GM12878 (cell line): ENCODE results near the gene HM13. TPM values are rescaled to one million over a fixed set of nuclear protein-coding genes. Genes with fewer than 3 reads are reported as not detected.

ENCODE experiments used
- ATAC-seq: fragments of 200-7000 bp; cut with Tn5 transposase; 3 replicates; pipeline ENCODE4 v1.9.1; 2020; ENCODE audit warnings: mild to moderate bottlenecking, moderate library complexity
- BruUV-seq: library from RNA; stranded (reverse); fragments of 400-500 nt; replicated peaks from 2 replicates; lab custom pipeline; 2021; lab: Mats Ljungman, UMichigan
- CTCF ChIA-PET: fragments of 300-600 bp; sonication (Branson Sonifier 250); formaldehyde crosslinking; extraction: SDS; loops from one replicate; lab custom pipeline; 2021; ENCODE audit warnings: inconsistent platforms; lab: Yijun Ruan, JAX
- POLR2A ChIA-PET: fragments of 350-600 bp; formaldehyde crosslinking; extraction: SDS; loops from one replicate; lab custom pipeline; 2021; ENCODE audit warnings: inconsistent platforms; lab: Charles Lee
- RAD21 ChIA-PET: fragments of 300-600 bp; sonication (Branson Sonifier 250); formaldehyde crosslinking; loops from one replicate; lab custom pipeline; 2023; ENCODE audit warnings: antibody characterized with exemption; ENCODE audit not compliant: unreplicated experiment; lab: Charles Lee
- SMC1A ChIA-PET: fragments of 300-600 bp; sonication (Branson Sonifier 250); formaldehyde crosslinking; loops from one replicate; lab custom pipeline; 2023; ENCODE audit not compliant: unreplicated experiment, uncharacterized antibody; lab: Charles Lee
- DNase-seq: peaks from one replicate; pipeline ENCODE4 v3.0.0-alpha.2; 2011; ENCODE audit warnings: low read depth, low spot score
- FAIRE-seq: peaks from 3 replicates; lab custom pipeline; 2011; peaks lifted over from hg19 to GRCh38; lab: Jason Lieb, UNC
- H2AFZ ChIP-seq: 2 replicates; pipeline ENCODE4 v1.6.0; 2011; ENCODE audit warnings: low read depth, low read length, control low read depth; ENCODE audit not compliant: control insufficient read depth
- H3K27ac ChIP-seq: 2 replicates; pipeline ENCODE4 v1.5.1; 2011; ENCODE audit warnings: control low read depth; ENCODE audit not compliant: control insufficient read depth, insufficient read depth
- H3K27me3 ChIP-seq, 2 experiments: replicated peaks in 1 of 2; 2 replicates each; pipeline versions ENCODE4 v1.6.0 to v1.6.1; 2011; ENCODE audit warnings: low read length in 1 of 2; ENCODE audit not compliant: control insufficient read depth in 2 of 2, insufficient read depth in 2 of 2
- H3K36me3 ChIP-seq, 2 experiments: 2 replicates each; pipeline ENCODE4 v1.5.1; 2011; ENCODE audit warnings: low read length in 1 of 2; ENCODE audit not compliant: control insufficient read depth in 2 of 2, insufficient read depth in 2 of 2
- H3K4me1 ChIP-seq: 2 replicates; pipeline ENCODE4 v1.6.1; 2011; ENCODE audit warnings: mild to moderate bottlenecking, low read length, moderate library complexity, mixed read lengths; ENCODE audit not compliant: control insufficient read depth, insufficient read depth
- H3K4me2 ChIP-seq: 2 replicates; pipeline ENCODE4 v1.6.0; 2011; ENCODE audit warnings: control low read depth; ENCODE audit not compliant: control insufficient read depth, insufficient read depth
- H3K4me3 ChIP-seq: fragments of 200-600 bp; sonication (generic); 2 replicates; pipeline ENCODE4 v1.5.1; 2016
- H3K79me2 ChIP-seq: 2 replicates; pipeline ENCODE4 v1.6.0; 2011; ENCODE audit warnings: low read length; ENCODE audit not compliant: control insufficient read depth, insufficient read depth
- H3K9ac ChIP-seq: 2 replicates; pipeline ENCODE4 v1.8.0; 2011; ENCODE audit warnings: low read length, control low read depth, mixed read lengths; ENCODE audit not compliant: control insufficient read depth, insufficient read depth
- H3K9me3 ChIP-seq: replicated peaks from 3 replicates; pipeline ENCODE4 v1.5.1; 2011; ENCODE audit warnings: mild to moderate bottlenecking, low read length; ENCODE audit not compliant: control insufficient read depth, insufficient read depth
- H4K20me1 ChIP-seq: 2 replicates; pipeline ENCODE4 v1.6.0; 2011; ENCODE audit not compliant: control insufficient read depth, insufficient read depth
- BACH1 ChIP-seq: fragments of 450-650 bp; IDR thresholded peaks from 2 replicates; pipeline ENCODE4 v1.6.1; 2017; ENCODE audit warnings: mild to moderate bottlenecking, borderline replicate concordance
- CEBPB ChIP-seq, 2 experiments: fragments of 150-350 bp in 1 of 2; IDR thresholded peaks; 2 replicates each; pipeline ENCODE4 v1.6.1; 2012 to 2014; ENCODE audit warnings: low read depth in 2 of 2, low read length in 2 of 2, borderline replicate concordance in 1 of 2, inconsistent platforms in 1 of 2
- ETV6 ChIP-seq, 2 experiments: fragments of 450-650 bp in 1 of 2; IDR thresholded peaks in 1 of 2; conservative IDR thresholded peaks in 1 of 2; 2 replicates each; pipeline ENCODE4 v1.6.1; 2014; ENCODE audit warnings: antibody characterized with exemption in 1 of 2, borderline replicate concordance in 1 of 2, low read depth in 1 of 2, mild to moderate bottlenecking in 1 of 2, moderate library complexity in 1 of 2
- FOXK2 ChIP-seq: fragments of 450-650 bp; IDR thresholded peaks from 2 replicates; pipeline ENCODE4 v1.6.1; 2017; ENCODE audit warnings: mild to moderate bottlenecking, moderate library complexity
- KDM1A ChIP-seq: fragments of 200-600 bp; sonication (generic); IDR thresholded peaks from 2 replicates; pipeline ENCODE4 v1.6.1; 2016; ENCODE audit warnings: borderline replicate concordance
- MTA2 ChIP-seq: fragments of 450-650 bp; IDR thresholded peaks from 2 replicates; pipeline ENCODE4 v1.6.1; 2016; ENCODE audit warnings: low read depth, mild to moderate bottlenecking, moderate library complexity
- NR2C2 ChIP-seq: IDR thresholded peaks from 2 replicates; pipeline ENCODE4 v1.6.1; 2011; ENCODE audit warnings: borderline replicate concordance, low read depth; ENCODE audit not compliant: control insufficient read depth, insufficient read length
- PAX5 ChIP-seq: IDR thresholded peaks from 2 replicates; pipeline ENCODE4 v1.6.1; 2011; ENCODE audit warnings: low read depth, low read length, borderline replicate concordance
- PAX8 ChIP-seq: fragments of 450-650 bp; IDR thresholded peaks from 2 replicates; pipeline ENCODE4 v1.6.1; 2017; ENCODE audit warnings: mild to moderate bottlenecking, moderate library complexity
- SRF ChIP-seq, 2 experiments: IDR thresholded peaks; 2 replicates each; pipeline ENCODE4 v1.6.1; 2011; ENCODE audit warnings: low read depth in 2 of 2, low read length in 2 of 2, mild to moderate bottlenecking in 1 of 2, moderate library complexity in 1 of 2
- TCF7 ChIP-seq: IDR thresholded peaks from 2 replicates; pipeline ENCODE4 v1.6.1; 2014; ENCODE audit warnings: antibody characterized with exemption, borderline replicate concordance
- ZBED1 ChIP-seq: IDR thresholded peaks from 2 replicates; pipeline ENCODE4 v1.6.1; 2016; ENCODE audit warnings: borderline replicate concordance
- ZBTB40 ChIP-seq: fragments of 450-650 bp; IDR thresholded peaks from 2 replicates; pipeline ENCODE4 v1.6.1; 2016; ENCODE audit warnings: mild to moderate bottlenecking, moderate library complexity, borderline replicate concordance
- ZSCAN29 ChIP-seq: fragments of 450-650 bp; IDR thresholded peaks from 2 replicates; pipeline ENCODE4 v1.6.1; 2017; ENCODE audit warnings: mild to moderate bottlenecking, moderate library complexity
- WGBS: methylation state at CpG from one replicate; pipeline ENCODE4 v1.1.6; 2016; ENCODE audit warnings: low lambda C conversion rate; ENCODE audit not compliant: insufficient replicate concordance, insufficient coverage; ENCODE audit errors: missing lambda C conversion rate; 5-methylcytosine and 5-hydroxymethylcytosine counted together
- in situ Hi-C: fragments of 300-500 bp; cut with MboI; formaldehyde crosslinking; loops from 9 replicates; pipeline ENCODE4 v1.14.3; 2018; ENCODE audit warnings: mixed read lengths
- intact Hi-C: fragments of 100-400 bp; cut with micrococcal nuclease; formaldehyde crosslinking; loops from one replicate; pipeline ENCODE4 v1.14.2; 2022; ENCODE audit not compliant: unreplicated experiment
- polyA plus RNA-seq, 11 experiments: library from polyadenylated mRNA; depleted of rRNA in 4 of 11; unstranded in 6 of 11; stranded (reverse) in 5 of 11; fragments of >200 nt; fragmentation: Nextera tagmentation in 4 of 11; fragmentation: Illumina TruSeq in 1 of 11; extraction: Ambion mirVana in 4 of 11; extraction: Trizol in 1 of 11; gene quantifications; 1 replicate in 1 of 11; 2 replicates in 10 of 11; pipeline versions ENCODE4 v1.2.1 to v1.2.3, GENCODE V29; 2011 to 2016; ENCODE audit warnings: inconsistent platforms in 2 of 11, missing spikeins in 2 of 11, low read depth in 1 of 11
- total RNA-seq, 4 experiments: library from RNA; depleted of rRNA in 3 of 4; stranded (reverse); fragments of >200 nt in 3 of 4; fragmentation: Illumina TruSeq in 1 of 4; extraction: Trizol in 1 of 4; gene quantifications; 2 replicates each; pipeline versions ENCODE4 v1.2.1 to v1.2.3, GENCODE V29; 2013 to 2021
- TF ChIP-seq, protein P1 (sequence below): fragments of 150-350 bp; IDR thresholded peaks from 2 replicates; pipeline ENCODE4 v1.6.1; 2016; ENCODE audit warnings: low read depth, low read length

HM13 gene
- total and polyA plus RNA-seq, 10 of the 15 experiments (the other 5 are each of a cell fraction or from before 2014, with no cell fraction given): 4.8 to 185 (median 81.7) TPM

DNA sequence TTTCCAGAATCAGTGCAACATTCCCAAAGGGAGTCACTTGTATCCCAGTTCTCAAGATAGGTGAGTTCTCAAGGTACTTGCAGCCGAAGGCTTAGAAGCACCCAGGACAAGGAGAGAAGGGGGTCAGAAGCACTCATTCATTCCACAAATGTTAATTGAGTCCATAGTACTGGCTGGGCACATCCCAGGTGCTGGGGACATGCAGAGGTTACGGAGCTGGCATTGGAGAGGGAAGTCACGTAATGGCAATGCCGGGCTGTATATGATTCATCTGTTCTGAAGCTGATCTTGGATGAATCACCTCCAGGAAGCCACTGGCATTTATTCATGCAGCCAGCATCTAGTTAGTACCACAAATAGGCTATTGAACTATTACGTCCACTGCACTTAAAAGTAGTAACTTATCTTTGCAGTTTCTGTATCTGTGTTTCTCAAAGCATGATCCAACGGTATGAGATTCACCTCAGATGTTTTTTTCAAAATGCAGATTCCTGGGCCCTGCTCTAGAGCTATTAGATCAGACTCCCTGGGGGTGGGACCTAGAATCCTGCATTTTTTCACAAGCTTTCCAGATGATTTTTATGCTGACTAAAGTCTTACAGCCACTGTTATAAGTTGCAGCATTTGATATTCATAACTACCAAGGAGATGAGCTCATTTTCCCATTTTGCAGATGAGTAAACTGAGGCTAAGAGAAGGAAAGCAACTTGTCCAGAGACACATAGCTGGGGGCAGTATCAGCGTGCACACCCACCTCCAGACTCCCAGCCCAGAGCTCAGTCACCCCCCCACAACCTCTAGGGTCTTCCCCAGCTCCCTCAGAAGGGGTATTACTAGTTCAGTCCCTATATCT, 46.7 kb downstream of the HM13 start:
- 87% methylated on average over 7 of the region's 7 CpGs for WGBS
- Histone ChIP-seq H2AFZ (no peak overlapping the region), H3K9ac (no peak overlapping the region), H3K9me3 (no peaks in the 10 kb centered on the region), H3K36me3 (peaks cover 15 to 17% of the 10 kb centered on the region in 2 experiments), H3K27me3 (no peaks in the 10 kb centered on the region), H3K79me2 (no peaks in the 10 kb centered on the region), H3K4me2 (no peak overlapping the region), H3K4me3 (no peak overlapping the region), H3K27ac (no peak overlapping the region), H3K4me1 (no peaks in the 10 kb centered on the region), H4K20me1 (no peaks in the 10 kb centered on the region)
- ChIA-PET SMC1A (interaction anchor here (0.8 to 4.7 kb wide), 5 partner anchors 40 to 100 kb away, joined by 3 to 83 read pairs (median 4); partner anchors contain the start of gene ID1), RAD21 (interaction anchor here (0.9 to 6.3 kb wide), 3 partner anchors 9 to 101 kb away, joined by 3 to 126 read pairs (median 3); no protein-coding TSS in a partner anchor), POLR2A (interaction anchor here (0.6 to 0.8 kb wide), 2 partner anchors 50 to 52 kb away, joined by 3 to 6 read pairs; no protein-coding TSS in a partner anchor), CTCF (interaction anchor here (0.6 to 29.1 kb wide), 21 partner anchors 7 to 167 kb away, joined by 3 to 958 read pairs (median 5); partner anchors contain the start of gene ID1)
- in situ Hi-C loops: no loop called here
- FAIRE-seq (no peak), DNase-seq (no peak), ATAC-seq (no peak)
- BruUV-seq: no TSS peak
- intact Hi-C loops: loop anchor here (1.0 to 5.0 kb wide), 2 partner anchors 52 to 161 kb away; partner anchors contain the start of gene BCL2L1
- TF ChIP-seq CEBPB (IDR thresholded peaks at IDR 0.05; ENCODE audit: borderline replicate concordance in 1 of 2, low read depth in 2 of 2, low read length in 2 of 2) (no peak), ZBED1 (no peak), FOXK2 (no peak), PAX5 (no peak), BACH1 (no peak), MTA2 (no peak), ETV6 (conservative IDR thresholded peaks at IDR 0.05 in 1 of 2, IDR thresholded peaks at IDR 0.05 in 1 of 2; ENCODE audit: borderline replicate concordance in 1 of 2, low read depth in 1 of 2) (no peak), NR2C2 (no peak), KDM1A (no peak), PAX8 (no peak), ZBTB40 (no peak), SRF (IDR thresholded peaks at IDR 0.05; ENCODE audit: low read depth in 2 of 2, low read length in 2 of 2) (no peak), ZSCAN29 (no peak), TCF7 (no peak)
- TF ChIP-seq, protein P1, sequence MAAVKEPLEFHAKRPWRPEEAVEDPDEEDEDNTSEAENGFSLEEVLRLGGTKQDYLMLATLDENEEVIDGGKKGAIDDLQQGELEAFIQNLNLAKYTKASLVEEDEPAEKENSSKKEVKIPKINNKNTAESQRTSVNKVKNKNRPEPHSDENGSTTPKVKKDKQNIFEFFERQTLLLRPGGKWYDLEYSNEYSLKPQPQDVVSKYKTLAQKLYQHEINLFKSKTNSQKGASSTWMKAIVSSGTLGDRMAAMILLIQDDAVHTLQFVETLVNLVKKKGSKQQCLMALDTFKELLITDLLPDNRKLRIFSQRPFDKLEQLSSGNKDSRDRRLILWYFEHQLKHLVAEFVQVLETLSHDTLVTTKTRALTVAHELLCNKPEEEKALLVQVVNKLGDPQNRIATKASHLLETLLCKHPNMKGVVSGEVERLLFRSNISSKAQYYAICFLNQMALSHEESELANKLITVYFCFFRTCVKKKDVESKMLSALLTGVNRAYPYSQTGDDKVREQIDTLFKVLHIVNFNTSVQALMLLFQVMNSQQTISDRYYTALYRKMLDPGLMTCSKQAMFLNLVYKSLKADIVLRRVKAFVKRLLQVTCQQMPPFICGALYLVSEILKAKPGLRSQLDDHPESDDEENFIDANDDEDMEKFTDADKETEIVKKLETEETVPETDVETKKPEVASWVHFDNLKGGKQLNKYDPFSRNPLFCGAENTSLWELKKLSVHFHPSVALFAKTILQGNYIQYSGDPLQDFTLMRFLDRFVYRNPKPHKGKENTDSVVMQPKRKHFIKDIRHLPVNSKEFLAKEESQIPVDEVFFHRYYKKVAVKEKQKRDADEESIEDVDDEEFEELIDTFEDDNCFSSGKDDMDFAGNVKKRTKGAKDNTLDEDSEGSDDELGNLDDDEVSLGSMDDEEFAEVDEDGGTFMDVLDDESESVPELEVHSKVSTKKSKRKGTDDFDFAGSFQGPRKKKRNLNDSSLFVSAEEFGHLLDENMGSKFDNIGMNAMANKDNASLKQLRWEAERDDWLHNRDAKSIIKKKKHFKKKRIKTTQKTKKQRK: no peak
